Stomach (tissue), 9 donors: ENCODE data around the gene PTPN14. TPM values are rescaled to one million over a fixed set of nuclear protein-coding genes. Genes with fewer than 3 reads are reported as not detected.
A peak's percentile ranks its signal among the peaks of the same experiment; 100 is the strongest.

ENCODE experiments used
- DNase-seq, 2 donors: peaks; one replicate each; pipeline versions ENCODE4 v3.0.0 to v3.0.0-alpha.2; 2013 to 2019
- H3K27ac ChIP-seq, 5 donors: fragments of 200-600 bp in 4 of 5; sonication (generic) in 4 of 5; one replicate each; pipeline ENCODE4 v1.5.1; 2013 to 2019; ENCODE audit warnings: mild to moderate bottlenecking in 1 of 5, moderate library complexity in 1 of 5
- H3K27me3 ChIP-seq, 3 donors: fragments of 200-600 bp; sonication (generic); one replicate each; pipeline ENCODE4 v1.5.1; 2017 to 2019; ENCODE audit warnings: mixed run types in 1 of 3
- H3K36me3 ChIP-seq, 4 donors: fragments of 200-600 bp; sonication (generic); 1 replicate in 3 of 4; 2 replicates in 1 of 4; pipeline ENCODE4 v1.5.1; 2016 to 2019
- H3K4me1 ChIP-seq, 4 donors: fragments of 200-600 bp; sonication (generic); one replicate each; pipeline ENCODE4 v1.5.1; 2016 to 2019
- H3K4me3 ChIP-seq, 4 donors: fragments of 200-600 bp; sonication (generic) in 3 of 4; one replicate each; pipeline ENCODE4 v1.5.1; 2016 to 2019; ENCODE audit warnings: mild to moderate bottlenecking in 1 of 4
- H3K9me3 ChIP-seq, 4 donors: fragments of 200-600 bp; sonication (generic); one replicate each; pipeline ENCODE4 v1.5.1; 2016 to 2019
- CTCF ChIP-seq, 7 experiments: fragments of 450-650 bp in 4 of 7; fragments of 200-600 bp in 3 of 7; sonication (generic) in 3 of 7; IDR thresholded peaks; one replicate each; pipeline ENCODE4 v1.5.1; 2016 to 2019; ENCODE audit warnings: antibody characterized with exemption in 7 of 7, control low read depth in 2 of 7, mild to moderate bottlenecking in 1 of 7
- EP300 ChIP-seq: sonication (generic); formaldehyde crosslinking; IDR thresholded peaks from one replicate; pipeline ENCODE4 v1.6.1; 2017; ENCODE audit warnings: antibody characterized with exemption
- POLR2A ChIP-seq, 4 donors: fragments of 450-650 bp; IDR thresholded peaks; one replicate each; pipeline ENCODE4 v1.6.1; 2016; ENCODE audit warnings: antibody characterized with exemption in 4 of 4, control low read depth in 2 of 4, mild to moderate bottlenecking in 1 of 4, moderate library complexity in 1 of 4
- POLR2AphosphoS5 ChIP-seq, 3 donors: sonication (generic); formaldehyde crosslinking; IDR thresholded peaks; one replicate each; pipeline ENCODE4 v1.6.1; 2016; ENCODE audit warnings: antibody characterized with exemption in 3 of 3
- WGBS, 5 donors: extraction: QIAGEN DNeasy Blood & Tissue Kit in 3 of 5; methylation state at CpG; one replicate each; pipeline versions ENCODE4 v1.1.5 to v1.1.7; 2013 to 2018; 5-methylcytosine and 5-hydroxymethylcytosine counted together
- intact Hi-C: fragments of 100-400 bp; cut with DNase I; formaldehyde crosslinking; loops from one replicate; pipeline ENCODE4 v1.15.1; 2023; ENCODE audit warnings: low total_unique reads
- polyA plus RNA-seq, 3 donors: library from polyadenylated mRNA; stranded (reverse); fragments of 200-250 nt; gene quantifications; one replicate each; pipeline ENCODE4 v1.2.3, GENCODE V29; 2013
- total RNA-seq, 5 donors: library from RNA; depleted of rRNA; stranded (reverse); fragments of >200 nt; gene quantifications; one replicate each; pipeline versions ENCODE4 v1.1.0 to v1.2.3, GENCODE V29; 2014 to 2016
- donor health status: healthy with polysubstance abuse.
- donor health status: Bipolar disorder and iron deficiency.
- donor health status: healthy.

Gene PTPN14
- total and polyA plus RNA-seq, 8 donors, result 1.7 to 44.6 (median 9.8) TPM

- Histone ChIP-seq H3K9me3 (no peaks in the 10 kb centered on the region), H3K4me1 (peaks cover 14 to 72% (median 43%) of the 10 kb centered on the region in 4 donors), H3K27ac (no peak overlapping the region), H3K27me3 (no peaks in the 10 kb centered on the region), H3K36me3 (no peaks in the 10 kb centered on the region), H3K4me3 (no peak overlapping the region)
- 90 to 99% (median 94%) methylated on average over 3 of the region's 3 CpGs for WGBS, 5 donors
- TF ChIP-seq POLR2A (IDR thresholded peaks at IDR 0.05) (no peak), CTCF (IDR thresholded peaks at IDR 0.05) (no peak), POLR2AphosphoS5 (IDR thresholded peaks at IDR 0.05) (no peak), EP300 (no peak)
- intact Hi-C loops, result no loop called here
- DNase-seq, result no peak
Observed at GRCh38 chr1:214470132-214470531, 81.3 kb downstream of the PTPN14 start.

- no peak overlapping the region for H3K4me3 ChIP-seq
- 89 to 98% (median 96%) methylated on average over 1 of the region's 1 CpG for WGBS, 5 donors
- TF ChIP-seq CTCF (IDR thresholded peaks at IDR 0.05) (no peak), POLR2AphosphoS5 (IDR thresholded peaks at IDR 0.05) (no peak), POLR2A (IDR thresholded peaks at IDR 0.05) (no peak), EP300 (no peak)
Observed at GRCh38 chr1:214469290-214469689, 82.1 kb downstream of the PTPN14 start.

GRCh38 chr1:214467078-214467585 lies 84.3 kb downstream of the PTPN14 start:
- Histone ChIP-seq H3K36me3 (peaks cover 0 to 2% (median 0%) of the 10 kb centered on the region in 4 donors), H3K27ac (peak overlapping the region; percentile 32 to 80 (median 59)), H3K9me3 (no peaks in the 10 kb centered on the region), H3K4me1 (peaks cover 8 to 54% (median 20%) of the 10 kb centered on the region in 4 donors), H3K27me3 (no peaks in the 10 kb centered on the region), H3K4me3 (no peak overlapping the region)
- TF ChIP-seq EP300 (no peak), POLR2AphosphoS5 (IDR thresholded peaks at IDR 0.05) (peak in 1 of 3 donors; percentile 27), CTCF (IDR thresholded peaks at IDR 0.05) (no peak), POLR2A (IDR thresholded peaks at IDR 0.05) (no peak)
- intact Hi-C loops, result no loop called here
- DNase-seq, result peak; percentile 55 to 72
- WGBS, 5 donors, result 26 to 73% (median 44%) methylated on average over 1 of the region's 1 CpG

More at GRCh38 chr1:214469290-214469689, 82.1 kb downstream of the PTPN14 start:
- Histone ChIP-seq H3K27ac (no peak overlapping the region), H3K36me3 (no peaks in the 10 kb centered on the region), H3K4me1 (peaks cover 14 to 66% (median 39%) of the 10 kb centered on the region in 4 donors), H3K27me3 (no peaks in the 10 kb centered on the region), H3K9me3 (no peaks in the 10 kb centered on the region)
- intact Hi-C loops, result no loop called here
- DNase-seq, result no peak

GRCh38 chr1:214466403-214467077 lies 84.9 kb downstream of the PTPN14 start:
- 21 to 38% (median 28%) methylated on average over 3 of the region's 3 CpGs for WGBS, 5 donors
- peaks cover 0 to 5% (median 0%) of the 10 kb centered on the region in 4 donors for H3K36me3 ChIP-seq
- intact Hi-C loops, result no loop called here
- DNase-seq, result peak; percentile 38 to 75
- H3K9me3 ChIP-seq, result no peaks in the 10 kb centered on the region
- no peaks in the 10 kb centered on the region for H3K27me3 ChIP-seq
- H3K4me3 ChIP-seq, result no peak overlapping the region
- H3K27ac ChIP-seq, result peak overlapping the region; percentile 32 to 80 (median 60)
- H3K4me1 ChIP-seq, result peaks cover 8 to 49% (median 19%) of the 10 kb centered on the region in 4 donors
- TF ChIP-seq EP300 (no peak), POLR2AphosphoS5 (IDR thresholded peaks at IDR 0.05) (no peak), POLR2A (IDR thresholded peaks at IDR 0.05) (no peak), CTCF (IDR thresholded peaks at IDR 0.05) (no peak)
